ENCODE results near the gene DCAF17. TPM values are rescaled to one million over a fixed set of nuclear protein-coding genes. Genes with fewer than 3 reads are reported as not detected.

The DCAF17 gene
- total and polyA plus RNA-seq, 2 of the 13 experiments (the other 11 are each of a cell fraction or from before 2014, with no cell fraction given): 13.7 to 30.0 TPM

DNA sequence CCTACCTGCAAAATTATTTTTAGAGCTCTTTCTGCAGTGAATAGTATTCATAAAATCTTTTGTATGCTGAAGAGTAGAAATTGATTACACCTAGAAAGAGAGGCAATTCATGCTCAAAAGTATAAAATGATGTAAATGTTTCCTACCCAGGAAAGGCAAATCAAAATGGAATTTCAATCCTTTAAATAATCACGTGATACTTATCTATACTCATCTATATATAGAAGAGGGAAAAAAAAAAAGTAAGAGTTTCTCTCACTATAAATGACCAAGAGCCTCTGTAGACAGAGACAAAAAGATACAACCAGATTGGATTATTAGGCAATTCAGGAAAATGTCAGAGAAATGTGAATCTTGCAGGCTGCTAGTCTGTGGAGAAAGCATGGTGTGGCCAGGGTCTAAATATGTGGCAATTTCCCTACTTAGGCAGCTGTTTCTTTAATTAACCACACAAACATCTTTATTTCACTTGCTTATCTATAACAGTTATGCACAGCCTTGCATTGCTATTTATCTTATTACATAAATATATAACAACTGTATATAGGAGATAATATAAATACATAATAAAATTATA is 39.8 kb upstream of the DCAF17 start:
- CTCF ChIA-PET (ENCODE audit: low intra/inter-chr PET ratio, low total read pairs): no interaction called here
- no peaks in the 10 kb centered on the region; the same call in 1 of the 2 replicates for H4K20me1 ChIP-seq (ENCODE audit: insufficient read depth, low read length)
- no peak overlapping the region for H3K9ac ChIP-seq (ENCODE audit: insufficient read depth, low read depth, low read length)
- FAIRE-seq (no peak), DNase-seq (ENCODE audit: low spot score) (no peak), ATAC-seq (no peak)
- no peak overlapping the region for H2AFZ ChIP-seq (ENCODE audit: low read length)
- no peaks in the 10 kb centered on the region for H3K27me3 ChIP-seq (ENCODE audit: control insufficient read depth in 1 of 2, insufficient read depth in 2 of 2, low read length in 2 of 2)
- TF ChIP-seq ERF (CRISPR knock-in tag; IDR thresholded peaks at IDR 0.05) (no peak), ZNF24 (IDR thresholded peaks at IDR 0.05) (no peak), ZNF841 (CRISPR knock-in tag; IDR thresholded peaks at IDR 0.05; ENCODE audit: borderline replicate concordance) (no peak), ZSCAN25 (CRISPR knock-in tag; IDR thresholded peaks at IDR 0.05) (no peak), RBM22 (optimal IDR thresholded peaks at IDR 0.05; ENCODE audit: low read length) (no peak), ZNF17 (CRISPR knock-in tag; IDR thresholded peaks at IDR 0.05) (no peak), HOXA3 (CRISPR knock-in tag; IDR thresholded peaks at IDR 0.05) (no peak), TCF12 (IDR thresholded peaks at IDR 0.05) (no peak), TCF12 (CRISPR knock-in tag; IDR thresholded peaks at IDR 0.05) (no peak), GFI1 (CRISPR knock-in tag; IDR thresholded peaks at IDR 0.05; ENCODE audit: borderline replicate concordance) (no peak), TBP (CRISPR knock-in tag; IDR thresholded peaks at IDR 0.05) (no peak), KLF9 (CRISPR knock-in tag; IDR thresholded peaks at IDR 0.05; ENCODE audit: low read depth) (no peak), REPIN1 (CRISPR knock-in tag; IDR thresholded peaks at IDR 0.05; ENCODE audit: borderline replicate concordance, low read depth) (no peak), ZNF343 (CRISPR knock-in tag; IDR thresholded peaks at IDR 0.05) (no peak), ISL2 (CRISPR knock-in tag; IDR thresholded peaks at IDR 0.05) (no peak), AHR (CRISPR knock-in tag; IDR thresholded peaks at IDR 0.05) (no peak)
- TF ChIP-seq, protein P1, sequence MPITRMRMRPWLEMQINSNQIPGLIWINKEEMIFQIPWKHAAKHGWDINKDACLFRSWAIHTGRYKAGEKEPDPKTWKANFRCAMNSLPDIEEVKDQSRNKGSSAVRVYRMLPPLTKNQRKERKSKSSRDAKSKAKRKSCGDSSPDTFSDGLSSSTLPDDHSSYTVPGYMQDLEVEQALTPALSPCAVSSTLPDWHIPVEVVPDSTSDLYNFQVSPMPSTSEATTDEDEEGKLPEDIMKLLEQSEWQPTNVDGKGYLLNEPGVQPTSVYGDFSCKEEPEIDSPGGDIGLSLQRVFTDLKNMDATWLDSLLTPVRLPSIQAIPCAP (CRISPR knock-in tag; IDR thresholded peaks at IDR 0.05; ENCODE audit: low read depth): no peak
- TF ChIP-seq, protein P2, sequence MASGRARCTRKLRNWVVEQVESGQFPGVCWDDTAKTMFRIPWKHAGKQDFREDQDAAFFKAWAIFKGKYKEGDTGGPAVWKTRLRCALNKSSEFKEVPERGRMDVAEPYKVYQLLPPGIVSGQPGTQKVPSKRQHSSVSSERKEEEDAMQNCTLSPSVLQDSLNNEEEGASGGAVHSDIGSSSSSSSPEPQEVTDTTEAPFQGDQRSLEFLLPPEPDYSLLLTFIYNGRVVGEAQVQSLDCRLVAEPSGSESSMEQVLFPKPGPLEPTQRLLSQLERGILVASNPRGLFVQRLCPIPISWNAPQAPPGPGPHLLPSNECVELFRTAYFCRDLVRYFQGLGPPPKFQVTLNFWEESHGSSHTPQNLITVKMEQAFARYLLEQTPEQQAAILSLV (CRISPR knock-in tag; IDR thresholded peaks at IDR 0.05; ENCODE audit: borderline replicate concordance): no peak
- TF ChIP-seq, protein P3, sequence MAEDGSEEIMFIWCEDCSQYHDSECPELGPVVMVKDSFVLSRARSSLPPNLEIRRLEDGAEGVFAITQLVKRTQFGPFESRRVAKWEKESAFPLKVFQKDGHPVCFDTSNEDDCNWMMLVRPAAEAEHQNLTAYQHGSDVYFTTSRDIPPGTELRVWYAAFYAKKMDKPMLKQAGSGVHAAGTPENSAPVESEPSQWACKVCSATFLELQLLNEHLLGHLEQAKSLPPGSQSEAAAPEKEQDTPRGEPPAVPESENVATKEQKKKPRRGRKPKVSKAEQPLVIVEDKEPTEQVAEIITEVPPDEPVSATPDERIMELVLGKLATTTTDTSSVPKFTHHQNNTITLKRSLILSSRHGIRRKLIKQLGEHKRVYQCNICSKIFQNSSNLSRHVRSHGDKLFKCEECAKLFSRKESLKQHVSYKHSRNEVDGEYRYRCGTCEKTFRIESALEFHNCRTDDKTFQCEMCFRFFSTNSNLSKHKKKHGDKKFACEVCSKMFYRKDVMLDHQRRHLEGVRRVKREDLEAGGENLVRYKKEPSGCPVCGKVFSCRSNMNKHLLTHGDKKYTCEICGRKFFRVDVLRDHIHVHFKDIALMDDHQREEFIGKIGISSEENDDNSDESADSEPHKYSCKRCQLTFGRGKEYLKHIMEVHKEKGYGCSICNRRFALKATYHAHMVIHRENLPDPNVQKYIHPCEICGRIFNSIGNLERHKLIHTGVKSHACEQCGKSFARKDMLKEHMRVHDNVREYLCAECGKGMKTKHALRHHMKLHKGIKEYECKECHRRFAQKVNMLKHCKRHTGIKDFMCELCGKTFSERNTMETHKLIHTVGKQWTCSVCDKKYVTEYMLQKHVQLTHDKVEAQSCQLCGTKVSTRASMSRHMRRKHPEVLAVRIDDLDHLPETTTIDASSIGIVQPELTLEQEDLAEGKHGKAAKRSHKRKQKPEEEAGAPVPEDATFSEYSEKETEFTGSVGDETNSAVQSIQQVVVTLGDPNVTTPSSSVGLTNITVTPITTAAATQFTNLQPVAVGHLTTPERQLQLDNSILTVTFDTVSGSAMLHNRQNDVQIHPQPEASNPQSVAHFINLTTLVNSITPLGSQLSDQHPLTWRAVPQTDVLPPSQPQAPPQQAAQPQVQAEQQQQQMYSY (CRISPR knock-in tag; IDR thresholded peaks at IDR 0.05): no peak
- TF ChIP-seq, protein P4, sequence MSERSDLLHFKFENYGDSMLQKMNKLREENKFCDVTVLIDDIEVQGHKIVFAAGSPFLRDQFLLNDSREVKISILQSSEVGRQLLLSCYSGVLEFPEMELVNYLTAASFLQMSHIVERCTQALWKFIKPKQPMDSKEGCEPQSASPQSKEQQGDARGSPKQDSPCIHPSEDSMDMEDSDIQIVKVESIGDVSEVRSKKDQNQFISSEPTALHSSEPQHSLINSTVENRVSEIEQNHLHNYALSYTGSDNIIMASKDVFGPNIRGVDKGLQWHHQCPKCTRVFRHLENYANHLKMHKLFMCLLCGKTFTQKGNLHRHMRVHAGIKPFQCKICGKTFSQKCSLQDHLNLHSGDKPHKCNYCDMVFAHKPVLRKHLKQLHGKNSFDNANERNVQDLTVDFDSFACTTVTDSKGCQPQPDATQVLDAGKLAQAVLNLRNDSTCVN (CRISPR knock-in tag; IDR thresholded peaks at IDR 0.05; ENCODE audit: borderline replicate concordance): no peak
- no peaks in the 10 kb centered on the region for H3K9me3 ChIP-seq (ENCODE audit: low read length)
- intact Hi-C loops (cut with micrococcal nuclease; ENCODE audit: unreplicated experiment) (no loop called here), in situ Hi-C loops (cut with HindIII; ENCODE audit: extremely low pct_ligation_motif_present, low pct_unique_long_range_greater_than_20kb) (no loop called here)
- peaks cover 3% of the 10 kb centered on the region for H3K4me1 ChIP-seq (ENCODE audit: insufficient read depth, low read length)
- BruUV-seq (replicated peaks): no TSS peak
- H3K36me3 ChIP-seq (replicated peaks in 1 of 2; ENCODE audit: control insufficient read depth in 1 of 2, insufficient read depth in 2 of 2, low read length in 2 of 2): peaks cover 5 to 16% of the 10 kb centered on the region in 2 experiments; a peak in 3 of 5 replicates
- no peak overlapping the region for H3K4me2 ChIP-seq (ENCODE audit: low read depth, low read length)
- H3K79me2 ChIP-seq (ENCODE audit: insufficient read depth, low read length): peaks cover 30% of the 10 kb centered on the region
- H3K27ac ChIP-seq (ENCODE audit: extremely low read length, insufficient read depth, low read length): no peak overlapping the region
- no peak overlapping the region for H3K4me3 ChIP-seq (replicated peaks in 1 of 3; ENCODE audit: insufficient read depth in 1 of 3, low read depth in 2 of 3, low read length in 3 of 3)
- 95% methylated on average over 1 of the region's 1 CpG for WGBS (ENCODE audit: low lambda C conversion rate)
- POLR2A ChIA-PET: interaction anchor here (1.9 kb wide), 1 partner anchor 40 kb away, joined by 4 read pairs; the partner anchor contains the start of genes DCAF17 and METTL8
